ENCODE measurements around the gene TMEM39A. TPM values are rescaled to one million over a fixed set of nuclear protein-coding genes. Genes with fewer than 3 reads are reported as not detected.

The TMEM39A gene
- total and polyA plus RNA-seq, 4 experiments from 2014 or later = 9.2 to 47.4 (median 32.4) TPM

- DNase-seq = no peak
- POLR2A ChIA-PET (ENCODE audit: partially characterized antibody) = no interaction called here
- Histone ChIP-seq H3K4me1 (ENCODE audit: insufficient read depth, low read length) (no peaks in the 10 kb centered on the region), H3K9me3 (ENCODE audit: control insufficient read depth in 1 of 2, low read length in 2 of 2) (no peaks in the 10 kb centered on the region), H3K36me3 (ENCODE audit: insufficient read depth, low read length) (peaks cover 5% of the 10 kb centered on the region), H3K27me3 (ENCODE audit: insufficient read depth, low read length) (no peaks in the 10 kb centered on the region), H3K27ac (ENCODE audit: low read depth, low read length) (no peak overlapping the region), H3K4me3 (ENCODE audit: low read length in 2 of 2) (no peak overlapping the region)
- CTCF ChIA-PET (ENCODE audit: partially characterized antibody) = no interaction called here
- intact Hi-C loops (cut with micrococcal nuclease) = no loop called here
- Mint-ChIP-seq H3K27me3 (no peaks in the 10 kb centered on the region), H3K9me3 (no peaks in the 10 kb centered on the region), H3K27ac (peak overlapping the region in 2 of 7 donors; percentile 6 to 46), H3K4me1 (peaks cover 9 to 15% (median 11%) of the 10 kb centered on the region in 4 donors), H3K4me3 (no peak overlapping the region), H3K36me3 (peaks cover 5 to 11% of the 10 kb centered on the region in 2 donors)
Measured at GRCh38 chr3:119417771-119418512, 45.5 kb downstream of the TMEM39A start.

DNA sequence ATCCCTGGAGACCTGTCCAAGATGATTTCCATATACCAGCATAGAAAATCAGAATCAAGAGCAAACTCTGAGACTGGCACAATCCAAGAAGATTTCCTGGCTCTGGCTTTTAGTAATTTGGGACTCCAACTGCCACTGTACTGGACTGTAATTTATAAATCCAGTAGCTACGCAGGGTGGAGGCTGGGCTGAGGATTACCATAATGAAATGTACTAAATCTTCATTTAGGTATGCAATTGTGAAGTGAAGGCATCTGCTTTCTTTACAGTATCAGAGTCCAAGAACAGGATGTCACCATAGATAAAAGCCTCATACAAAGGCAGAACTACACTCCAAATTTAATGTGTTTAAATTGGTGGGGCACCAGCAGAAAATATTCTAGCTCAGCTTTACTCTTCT, 46.5 kb downstream of the TMEM39A start:
- Histone ChIP-seq H3K27ac (ENCODE audit: low read depth, low read length) (no peak overlapping the region), H3K4me1 (ENCODE audit: insufficient read depth, low read length) (no peaks in the 10 kb centered on the region), H3K36me3 (ENCODE audit: insufficient read depth, low read length) (peaks cover 5% of the 10 kb centered on the region), H3K27me3 (ENCODE audit: insufficient read depth, low read length) (no peaks in the 10 kb centered on the region), H3K4me3 (ENCODE audit: low read length in 2 of 2) (no peak overlapping the region), H3K9me3 (ENCODE audit: control insufficient read depth in 1 of 2, low read length in 2 of 2) (no peaks in the 10 kb centered on the region)
- no peak overlapping the region for H3K4me3 Mint-ChIP-seq
- H3K36me3 Mint-ChIP-seq = peaks cover 5 to 11% of the 10 kb centered on the region in 2 donors
- peak overlapping the region in 1 of 7 donors; percentile 66 for H3K27ac Mint-ChIP-seq
- intact Hi-C loops (cut with micrococcal nuclease) = no loop called here
- H3K27me3 Mint-ChIP-seq = no peaks in the 10 kb centered on the region
- CTCF ChIA-PET (ENCODE audit: partially characterized antibody) = no interaction called here
- no peaks in the 10 kb centered on the region for H3K9me3 Mint-ChIP-seq
- H3K4me1 Mint-ChIP-seq = peaks cover 3 to 6% (median 5%) of the 10 kb centered on the region in 4 donors
- no peak for DNase-seq
- POLR2A ChIA-PET (ENCODE audit: partially characterized antibody) = no interaction called here

- Histone ChIP-seq H3K27ac (ENCODE audit: low read depth, low read length) (no peak overlapping the region), H3K4me1 (ENCODE audit: insufficient read depth, low read length) (no peaks in the 10 kb centered on the region), H3K4me3 (ENCODE audit: low read length in 2 of 2) (no peak overlapping the region), H3K36me3 (ENCODE audit: insufficient read depth, low read length) (peaks cover 5% of the 10 kb centered on the region), H3K27me3 (ENCODE audit: insufficient read depth, low read length) (no peaks in the 10 kb centered on the region), H3K9me3 (ENCODE audit: control insufficient read depth in 1 of 2, low read length in 2 of 2) (no peaks in the 10 kb centered on the region)
- Mint-ChIP-seq H3K27me3 (no peaks in the 10 kb centered on the region), H3K4me3 (no peak overlapping the region), H3K27ac (no peak overlapping the region), H3K36me3 (peaks cover 26 to 35% of the 10 kb centered on the region in 2 donors), H3K9me3 (no peaks in the 10 kb centered on the region), H3K4me1 (no peaks in the 10 kb centered on the region)
- intact Hi-C loops (cut with micrococcal nuclease) = no loop called here
- ChIA-PET POLR2A (ENCODE audit: partially characterized antibody) (no interaction called here), CTCF (ENCODE audit: partially characterized antibody) (no interaction called here)
- DNase-seq = no peak
Measured at GRCh38 chr3:119413603-119414280, 49.7 kb downstream of the TMEM39A start.

DNA sequence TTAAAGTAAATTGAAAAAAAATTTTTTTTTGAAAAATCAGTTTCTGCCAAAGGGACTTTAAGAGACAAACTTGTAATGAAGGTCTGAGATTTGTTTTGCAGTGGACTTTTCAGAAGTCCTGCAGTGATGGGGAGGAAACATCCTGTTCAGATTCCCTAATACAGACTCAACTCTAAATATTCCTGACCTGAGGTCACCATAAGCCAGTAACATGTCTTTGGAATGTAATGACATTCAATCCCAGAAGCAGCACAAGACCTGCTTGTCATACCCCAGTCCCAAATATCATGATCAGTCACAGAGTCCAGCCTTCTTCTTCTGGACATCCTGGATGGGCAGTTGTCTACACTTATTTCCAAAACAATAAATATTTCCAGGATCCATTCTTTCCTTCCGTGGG, 53.6 kb downstream of the TMEM39A start:
- CTCF ChIA-PET (ENCODE audit: partially characterized antibody) = no interaction called here
- intact Hi-C loops (cut with micrococcal nuclease) = no loop called here

GRCh38 chr3:119408243-119408950, 55.0 kb downstream of the TMEM39A start:
- ChIA-PET POLR2A (ENCODE audit: partially characterized antibody) (no interaction called here), CTCF (ENCODE audit: partially characterized antibody) (no interaction called here)
- Histone ChIP-seq H3K27ac (ENCODE audit: low read depth, low read length) (no peak overlapping the region), H3K4me1 (ENCODE audit: insufficient read depth, low read length) (no peaks in the 10 kb centered on the region), H3K4me3 (ENCODE audit: low read length in 2 of 2) (no peak overlapping the region), H3K27me3 (ENCODE audit: insufficient read depth, low read length) (no peaks in the 10 kb centered on the region), H3K9me3 (ENCODE audit: control insufficient read depth in 1 of 2, low read length in 2 of 2) (no peaks in the 10 kb centered on the region), H3K36me3 (ENCODE audit: insufficient read depth, low read length) (peaks cover under 1% of the 10 kb centered on the region)
- no peaks in the 10 kb centered on the region for H3K4me1 Mint-ChIP-seq
- H3K4me3 Mint-ChIP-seq = no peak overlapping the region
- no peak for DNase-seq
- H3K9me3 Mint-ChIP-seq = no peaks in the 10 kb centered on the region
- peaks cover 34 to 44% of the 10 kb centered on the region in 2 donors for H3K36me3 Mint-ChIP-seq
- no peak overlapping the region for H3K27ac Mint-ChIP-seq
- H3K27me3 Mint-ChIP-seq = no peaks in the 10 kb centered on the region
- intact Hi-C loops (cut with micrococcal nuclease) = no loop called here

More for the DNA sequence above, 53.6 kb downstream of the TMEM39A start:
- H3K27me3 Mint-ChIP-seq = no peaks in the 10 kb centered on the region
- peaks cover 34 to 39% of the 10 kb centered on the region in 2 donors for H3K36me3 Mint-ChIP-seq
- no peak overlapping the region for H3K27ac Mint-ChIP-seq
- H3K4me3 Mint-ChIP-seq = no peak overlapping the region
- H3K9me3 ChIP-seq (ENCODE audit: control insufficient read depth in 1 of 2, low read length in 2 of 2) = no peaks in the 10 kb centered on the region
- no peaks in the 10 kb centered on the region for H3K4me1 ChIP-seq (ENCODE audit: insufficient read depth, low read length)
- no peak overlapping the region for H3K27ac ChIP-seq (ENCODE audit: low read depth, low read length)
- H3K4me3 ChIP-seq (ENCODE audit: low read length in 2 of 2) = no peak overlapping the region
- POLR2A ChIA-PET (ENCODE audit: partially characterized antibody) = no interaction called here
- no peaks in the 10 kb centered on the region for H3K4me1 Mint-ChIP-seq
- H3K9me3 Mint-ChIP-seq = no peaks in the 10 kb centered on the region
- no peak for DNase-seq
- peaks cover 5% of the 10 kb centered on the region for H3K36me3 ChIP-seq (ENCODE audit: insufficient read depth, low read length)
- no peaks in the 10 kb centered on the region for H3K27me3 ChIP-seq (ENCODE audit: insufficient read depth, low read length)

GRCh38 chr3:119405315-119405714, 58.1 kb downstream of the TMEM39A start:
- H3K27ac ChIP-seq (ENCODE audit: low read depth, low read length) = no peak overlapping the region
- intact Hi-C loops (cut with micrococcal nuclease) = no loop called here
- POLR2A ChIA-PET (ENCODE audit: partially characterized antibody) = no interaction called here
- H3K36me3 Mint-ChIP-seq = peaks cover 46 to 53% of the 10 kb centered on the region in 2 donors
- H3K27ac Mint-ChIP-seq = peak overlapping the region in 1 of 7 donors; percentile 26
- no peak for DNase-seq
- no peaks in the 10 kb centered on the region for H3K4me1 ChIP-seq (ENCODE audit: insufficient read depth, low read length)
- H3K9me3 ChIP-seq (ENCODE audit: control insufficient read depth in 1 of 2, low read length in 2 of 2) = no peaks in the 10 kb centered on the region
- CTCF ChIA-PET (ENCODE audit: partially characterized antibody) = no interaction called here
- H3K4me3 Mint-ChIP-seq = no peak overlapping the region
- peaks cover 4% of the 10 kb centered on the region for H3K36me3 ChIP-seq (ENCODE audit: insufficient read depth, low read length)
- no peak overlapping the region for H3K4me3 ChIP-seq (ENCODE audit: low read length in 2 of 2)
- no peaks in the 10 kb centered on the region for H3K27me3 Mint-ChIP-seq
- H3K27me3 ChIP-seq (ENCODE audit: insufficient read depth, low read length) = no peaks in the 10 kb centered on the region
- no peaks in the 10 kb centered on the region for H3K4me1 Mint-ChIP-seq
- no peaks in the 10 kb centered on the region for H3K9me3 Mint-ChIP-seq

GRCh38 chr3:119403201-119403600, 60.2 kb downstream of the TMEM39A start:
- DNase-seq = no peak

More at GRCh38 chr3:119403201-119403600, 60.2 kb downstream of the TMEM39A start:
- no peaks in the 10 kb centered on the region for H3K27me3 Mint-ChIP-seq
- Histone ChIP-seq H3K36me3 (ENCODE audit: insufficient read depth, low read length) (peaks cover 13% of the 10 kb centered on the region), H3K4me3 (ENCODE audit: low read length in 2 of 2) (no peak overlapping the region), H3K27me3 (ENCODE audit: insufficient read depth, low read length) (no peaks in the 10 kb centered on the region), H3K4me1 (ENCODE audit: insufficient read depth, low read length) (no peaks in the 10 kb centered on the region), H3K9me3 (ENCODE audit: control insufficient read depth in 1 of 2, low read length in 2 of 2) (no peaks in the 10 kb centered on the region), H3K27ac (ENCODE audit: low read depth, low read length) (no peak overlapping the region)
- H3K27ac Mint-ChIP-seq = peak overlapping the region in 2 of 7 donors; percentile 8 to 77
- no peaks in the 10 kb centered on the region for H3K9me3 Mint-ChIP-seq
- intact Hi-C loops (cut with micrococcal nuclease) = no loop called here
- H3K4me1 Mint-ChIP-seq = no peaks in the 10 kb centered on the region
- peaks cover 37 to 54% of the 10 kb centered on the region in 2 donors for H3K36me3 Mint-ChIP-seq
- ChIA-PET CTCF (ENCODE audit: partially characterized antibody) (no interaction called here), POLR2A (ENCODE audit: partially characterized antibody) (no interaction called here)
- no peak overlapping the region for H3K4me3 Mint-ChIP-seq
